OCI-LY3 (cell line): ENCODE data around the gene VIPR2.

ENCODE experiments used
- H2AFZ ChIP-seq: fragments of 200-600, 300-600 bp; shearing (Covaris generic); 2 replicates; pipeline ENCODE4 v1.6.0; 2014; ENCODE audit warnings: antibody characterized with exemption, low read depth, low read length
- H3K27ac ChIP-seq: fragments of 200-600, 300-600 bp; sonication (generic); 2 replicates; pipeline ENCODE4 v1.5.1; 2014; ENCODE audit warnings: mild to moderate bottlenecking, low read length, moderate library complexity, mixed read lengths
- H3K27me3 ChIP-seq: fragments of 200-600, 300-600 bp; sonication (generic); 2 replicates; pipeline ENCODE4 v1.6.1; 2014; ENCODE audit warnings: low read depth, low read length, mixed read lengths
- H3K36me3 ChIP-seq: fragments of 200-600, 300-600 bp; sonication (generic); replicated peaks from 2 replicates; pipeline ENCODE3; 2014; ENCODE audit warnings: low read depth, low read length, mixed read lengths
- H3K4me1 ChIP-seq: fragments of 300-600, 200-600 bp; sonication (generic); 2 replicates; pipeline ENCODE4 v1.6.1; 2014; ENCODE audit warnings: low read length, mixed read lengths
- H3K4me2 ChIP-seq: fragments of 200-600, 300-600 bp; sonication (generic); 2 replicates; pipeline ENCODE4 v1.6.1; 2014; ENCODE audit warnings: low read length, mixed read lengths
- H3K4me3 ChIP-seq: fragments of 300-600, 200-600 bp; sonication (generic); 2 replicates; pipeline ENCODE4 v1.5.1; 2014; ENCODE audit warnings: antibody characterized with exemption, mild to moderate bottlenecking, low read length, moderate library complexity
- H3K79me2 ChIP-seq: fragments of 300-600, 200-600 bp; shearing (Covaris generic); 2 replicates; pipeline ENCODE4 v1.6.1; 2014; ENCODE audit warnings: mild to moderate bottlenecking, low read length, mixed read lengths
- H3K9ac ChIP-seq: fragments of 300-600, 200-600 bp; shearing (Covaris generic); 2 replicates; pipeline ENCODE4 v1.6.0; 2014; ENCODE audit warnings: mild to moderate bottlenecking, low read length, moderate library complexity
- H3K9me3 ChIP-seq: fragments of 200-600, 300-600 bp; shearing (Covaris generic); 2 replicates; pipeline ENCODE4 v1.6.1; 2014; ENCODE audit warnings: low read length, mixed read lengths; ENCODE audit not compliant: insufficient read depth
- H4K20me1 ChIP-seq: fragments of 200-600, 300-600 bp; sonication (generic); 2 replicates; pipeline ENCODE4 v1.6.1; 2016; ENCODE audit warnings: low read length, mixed read lengths; ENCODE audit not compliant: insufficient read depth
- EZH2phosphoT487 ChIP-seq: fragments of 200-600 bp; shearing (Covaris generic); IDR thresholded peaks from 2 replicates; pipeline ENCODE4 v1.6.1; 2018; ENCODE audit warnings: antibody characterized with exemption, mixed run types, low read depth
- TF ChIP-seq, protein P1 (sequence below): fragments of 200-600, 300-600 bp; sonication (generic); IDR thresholded peaks from 2 replicates; pipeline ENCODE4 v1.5.1; 2014; ENCODE audit warnings: antibody characterized with exemption, low read length, low read depth

The VIPR2 gene

GRCh38 chr7:159064816-159065510, 79.7 kb downstream of the VIPR2 start:
- Histone ChIP-seq H3K27me3 (no peaks in the 10 kb centered on the region), H3K36me3 (no peaks in the 10 kb centered on the region), H3K4me3 (no peak overlapping the region), H3K4me2 (no peak overlapping the region), H3K9me3 (no peaks in the 10 kb centered on the region; the same call in 1 of the 2 replicates), H3K27ac (no peak overlapping the region), H3K4me1 (no peaks in the 10 kb centered on the region), H3K9ac (no peak overlapping the region), H3K79me2 (no peaks in the 10 kb centered on the region), H4K20me1 (no peaks in the 10 kb centered on the region), H2AFZ (no peak overlapping the region)
- TF ChIP-seq, protein P1, sequence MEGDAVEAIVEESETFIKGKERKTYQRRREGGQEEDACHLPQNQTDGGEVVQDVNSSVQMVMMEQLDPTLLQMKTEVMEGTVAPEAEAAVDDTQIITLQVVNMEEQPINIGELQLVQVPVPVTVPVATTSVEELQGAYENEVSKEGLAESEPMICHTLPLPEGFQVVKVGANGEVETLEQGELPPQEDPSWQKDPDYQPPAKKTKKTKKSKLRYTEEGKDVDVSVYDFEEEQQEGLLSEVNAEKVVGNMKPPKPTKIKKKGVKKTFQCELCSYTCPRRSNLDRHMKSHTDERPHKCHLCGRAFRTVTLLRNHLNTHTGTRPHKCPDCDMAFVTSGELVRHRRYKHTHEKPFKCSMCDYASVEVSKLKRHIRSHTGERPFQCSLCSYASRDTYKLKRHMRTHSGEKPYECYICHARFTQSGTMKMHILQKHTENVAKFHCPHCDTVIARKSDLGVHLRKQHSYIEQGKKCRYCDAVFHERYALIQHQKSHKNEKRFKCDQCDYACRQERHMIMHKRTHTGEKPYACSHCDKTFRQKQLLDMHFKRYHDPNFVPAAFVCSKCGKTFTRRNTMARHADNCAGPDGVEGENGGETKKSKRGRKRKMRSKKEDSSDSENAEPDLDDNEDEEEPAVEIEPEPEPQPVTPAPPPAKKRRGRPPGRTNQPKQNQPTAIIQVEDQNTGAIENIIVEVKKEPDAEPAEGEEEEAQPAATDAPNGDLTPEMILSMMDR = no peak
- TF ChIP-seq EZH2phosphoT487 = no peak

GRCh38 chr7:159064121-159064815, 80.4 kb downstream of the VIPR2 start:
- H4K20me1 ChIP-seq = no peaks in the 10 kb centered on the region
- no peak overlapping the region for H3K4me2 ChIP-seq
- H3K4me1 ChIP-seq = no peaks in the 10 kb centered on the region
- no peak overlapping the region for H3K4me3 ChIP-seq
- no peak overlapping the region for H3K27ac ChIP-seq
- no peak for TF ChIP-seq EZH2phosphoT487
- TF ChIP-seq, protein P1 = no peak
- no peaks in the 10 kb centered on the region for H3K27me3 ChIP-seq
- H3K9ac ChIP-seq = no peak overlapping the region
- no peaks in the 10 kb centered on the region for H3K36me3 ChIP-seq
- no peaks in the 10 kb centered on the region for H3K79me2 ChIP-seq
- no peaks in the 10 kb centered on the region; the same call in 1 of the 2 replicates for H3K9me3 ChIP-seq
- no peak overlapping the region for H2AFZ ChIP-seq

GRCh38 chr7:159063046-159063840, 81.4 kb downstream of the VIPR2 start:
- H3K27ac ChIP-seq = no peak overlapping the region
- H3K27me3 ChIP-seq = no peaks in the 10 kb centered on the region
- H3K4me2 ChIP-seq = no peak overlapping the region
- H3K4me1 ChIP-seq = no peaks in the 10 kb centered on the region
- no peaks in the 10 kb centered on the region for H4K20me1 ChIP-seq
- no peak overlapping the region for H3K9ac ChIP-seq
- no peaks in the 10 kb centered on the region; the same call in 1 of the 2 replicates for H3K9me3 ChIP-seq
- H2AFZ ChIP-seq = no peak overlapping the region
- H3K79me2 ChIP-seq = no peaks in the 10 kb centered on the region
- no peak overlapping the region for H3K4me3 ChIP-seq
- TF ChIP-seq EZH2phosphoT487 = no peak
- TF ChIP-seq, protein P1 = no peak
- H3K36me3 ChIP-seq = no peaks in the 10 kb centered on the region

GRCh38 chr7:159062569-159062968, 82.1 kb downstream of the VIPR2 start:
- Histone ChIP-seq H3K36me3 (no peaks in the 10 kb centered on the region), H3K79me2 (no peaks in the 10 kb centered on the region), H3K4me2 (no peak overlapping the region), H3K4me3 (no peak overlapping the region), H3K4me1 (no peaks in the 10 kb centered on the region), H3K9me3 (no peaks in the 10 kb centered on the region; the same call in 1 of the 2 replicates), H2AFZ (no peak overlapping the region), H3K27ac (no peak overlapping the region), H3K9ac (no peak overlapping the region), H4K20me1 (no peaks in the 10 kb centered on the region), H3K27me3 (no peaks in the 10 kb centered on the region)
- TF ChIP-seq, protein P1 = no peak
- no peak for TF ChIP-seq EZH2phosphoT487
